GM06990 (cell line): ENCODE data around the gene UBE2S.

Source experiments
- DNase-seq: peaks from one replicate; pipeline ENCODE4 v3.0.0-alpha.2; 2011; ENCODE audit not compliant: insufficient read length; ENCODE audit errors: extremely low read depth
- H3K27me3 ChIP-seq: replicated peaks from 2 replicates; pipeline ENCODE4 v1.6.0; 2011; ENCODE audit warnings: low read length; ENCODE audit not compliant: control insufficient read depth, insufficient read depth
- H3K36me3 ChIP-seq: 2 replicates; pipeline ENCODE4 v1.5.1; 2011; ENCODE audit warnings: low read length; ENCODE audit not compliant: control insufficient read depth, insufficient read depth
- H3K4me3 ChIP-seq: replicated peaks from 2 replicates; pipeline ENCODE4 v1.5.1; 2011; ENCODE audit warnings: low read depth, mild to moderate bottlenecking, control low read depth, low read length
- CTCF ChIP-seq: IDR thresholded peaks from 2 replicates; pipeline ENCODE4 v1.5.1; 2011; ENCODE audit warnings: low read length, control low read depth, mild to moderate bottlenecking, inconsistent platforms; ENCODE audit not compliant: insufficient read depth, poor library complexity, severe bottlenecking

The UBE2S gene

GRCh38 chr19:55372316-55373081 lies 35.1 kb downstream of the UBE2S start:
- Histone ChIP-seq H3K27me3 (no peaks in the 10 kb centered on the region; the same call in none of the 2 replicates), H3K36me3 (no peaks in the 10 kb centered on the region), H3K4me3 (no peak overlapping the region)
- no peak for DNase-seq
- TF ChIP-seq CTCF: no peak

GRCh38 chr19:55370305-55370988 lies 37.1 kb downstream of the UBE2S start, which contains the start of gene IL11:
TSS of gene IL11 (minus strand) at chr19:55370463. CDS start at chr19:55370310, 153 bp downstream.
- H3K36me3 ChIP-seq: no peaks in the 10 kb centered on the region
- no peak for DNase-seq
- H3K27me3 ChIP-seq: no peaks in the 10 kb centered on the region; the same call in none of the 2 replicates
- no peak within 1 kb of the TSS for H3K4me3 ChIP-seq
- no peak for TF ChIP-seq CTCF

GRCh38 chr19:55369653-55370304 lies 37.8 kb downstream of the UBE2S start:
- Histone ChIP-seq H3K4me3 (no peak overlapping the region), H3K36me3 (no peaks in the 10 kb centered on the region), H3K27me3 (no peaks in the 10 kb centered on the region; the same call in none of the 2 replicates)
- no peak for TF ChIP-seq CTCF
- no peak for DNase-seq

- no peak for TF ChIP-seq CTCF
- no peaks in the 10 kb centered on the region for H3K36me3 ChIP-seq
- no peak overlapping the region for H3K4me3 ChIP-seq
- no peaks in the 10 kb centered on the region; the same call in none of the 2 replicates for H3K27me3 ChIP-seq
- no peak for DNase-seq
Measured at GRCh38 chr19:55368701-55369563, 38.7 kb downstream of the UBE2S start.

GRCh38 chr19:55368106-55368505 lies 39.5 kb downstream of the UBE2S start:
- H3K4me3 ChIP-seq: no peak overlapping the region
- TF ChIP-seq CTCF: no peak
- no peaks in the 10 kb centered on the region; the same call in none of the 2 replicates for H3K27me3 ChIP-seq
- no peaks in the 10 kb centered on the region for H3K36me3 ChIP-seq
- no peak for DNase-seq
